Measurements from ENCODE around the gene PPP1CC.
"Not testable (repeated sequence)": the region's sequence is repeated elsewhere in the genome, so short reads cannot be mapped to it uniquely, and the experiment has no call there.

Gene PPP1CC

GRCh38 chr12:110739894-110740293 is 2.8 kb downstream of the PPP1CC start:
- H3K4me3 ChIP-seq (ENCODE audit: low read depth, low read length) = peak overlapping the region; percentile 5
- in situ Hi-C loops (cut with HindIII; ENCODE audit: low sequenced_read_pairs) = no loop called here
- no peak for TF ChIP-seq CTCF (IDR thresholded peaks at IDR 0.05; ENCODE audit: low read depth, low read length, missing control alignments)
- no peak for DNase-seq (ENCODE audit: low read depth)

GRCh38 chr12:110739488-110739887 is 3.2 kb downstream of the PPP1CC start:
- in situ Hi-C loops (cut with HindIII; ENCODE audit: low sequenced_read_pairs) = no loop called here
- H3K4me3 ChIP-seq (ENCODE audit: low read depth, low read length) = peak overlapping the region; percentile 5
- no peak for TF ChIP-seq CTCF (IDR thresholded peaks at IDR 0.05; ENCODE audit: low read depth, low read length, missing control alignments)
- DNase-seq (ENCODE audit: low read depth) = no peak

- TF ChIP-seq CTCF (IDR thresholded peaks at IDR 0.05; ENCODE audit: low read depth, low read length, missing control alignments) = no peak
- no peak overlapping the region for H3K4me3 ChIP-seq (ENCODE audit: low read depth, low read length)
- in situ Hi-C loops (cut with HindIII; ENCODE audit: low sequenced_read_pairs) = no loop called here
- no peak for DNase-seq (ENCODE audit: low read depth)
Observed at GRCh38 chr12:110737532-110737931, 5.2 kb downstream of the PPP1CC start.

- in situ Hi-C loops (cut with HindIII; ENCODE audit: low sequenced_read_pairs); DNase-seq (ENCODE audit: low read depth); H3K4me3 ChIP-seq (ENCODE audit: low read depth, low read length): not testable (repeated sequence)
Observed at GRCh38 chr12:110737016-110737415, 5.7 kb downstream of the PPP1CC start.

- no peak for TF ChIP-seq CTCF (IDR thresholded peaks at IDR 0.05; ENCODE audit: low read depth, low read length, missing control alignments)
- in situ Hi-C loops (cut with HindIII; ENCODE audit: low sequenced_read_pairs) = no loop called here
- H3K4me3 ChIP-seq (ENCODE audit: low read depth, low read length) = no peak overlapping the region
- DNase-seq (ENCODE audit: low read depth) = no peak
Observed at GRCh38 chr12:110733900-110734299, 8.8 kb downstream of the PPP1CC start.

- DNase-seq (ENCODE audit: low read depth) = peak; percentile 24
- in situ Hi-C loops (cut with HindIII; ENCODE audit: low sequenced_read_pairs) = no loop called here
- no peak overlapping the region for H3K4me3 ChIP-seq (ENCODE audit: low read depth, low read length)
- no peak for TF ChIP-seq CTCF (IDR thresholded peaks at IDR 0.05; ENCODE audit: low read depth, low read length, missing control alignments)
Observed at GRCh38 chr12:110733089-110733715, 9.5 kb downstream of the PPP1CC start.

GRCh38 chr12:110732572-110732971 is 10.1 kb downstream of the PPP1CC start:
- in situ Hi-C loops (cut with HindIII; ENCODE audit: low sequenced_read_pairs) = no loop called here
- no peak for DNase-seq (ENCODE audit: low read depth)
- no peak overlapping the region for H3K4me3 ChIP-seq (ENCODE audit: low read depth, low read length)
- TF ChIP-seq CTCF (IDR thresholded peaks at IDR 0.05; ENCODE audit: low read depth, low read length, missing control alignments) = no peak

Data from astrocyte of the cerebellum (primary cell).